Psoas muscle (tissue), 8 donors: ENCODE measurements around the gene VPS72. TPM values are rescaled to one million over a fixed set of nuclear protein-coding genes. Genes with fewer than 3 reads are reported as not detected.
A peak's percentile ranks its signal among the peaks of the same experiment; 100 is the strongest.

Experiments used
- ATAC-seq, 4 donors: fragments of 200-7000 bp; cut with Tn5 transposase; one replicate each; pipeline ENCODE4 v1.9.1; 2020; ENCODE audit warnings: moderate library complexity in 3 of 4, mild to moderate bottlenecking in 2 of 4
- DNase-seq, 2 donors: peaks; one replicate each; pipeline ENCODE4 v3.0.0-alpha.2; 2020
- H3K27ac ChIP-seq: fragments of 200-600 bp; one replicate; pipeline ENCODE4 v1.8.0; 2022
- H3K27me3 ChIP-seq, 3 donors: fragments of 200-600 bp in 1 of 3; one replicate each; pipeline versions ENCODE4 v1.6.1 to v1.8.0; 2013 to 2022; ENCODE audit warnings: low read length in 2 of 3, mild to moderate bottlenecking in 2 of 3, moderate library complexity in 1 of 3; ENCODE audit not compliant: insufficient read depth in 3 of 3
- H3K36me3 ChIP-seq, 2 donors: fragments of 200-600 bp in 1 of 2; one replicate each; pipeline versions ENCODE4 v1.6.1 to v1.8.0; 2013 to 2022; ENCODE audit warnings: low read depth in 1 of 2, mild to moderate bottlenecking in 1 of 2, moderate library complexity in 1 of 2; ENCODE audit not compliant: insufficient read depth in 1 of 2
- H3K4me1 ChIP-seq: fragments of 200-600 bp; one replicate; pipeline ENCODE4 v1.8.0; 2022
- H3K4me3 ChIP-seq: fragments of 200-600 bp; one replicate; pipeline ENCODE4 v1.8.0; 2022; ENCODE audit warnings: mild to moderate bottlenecking
- H3K9me3 ChIP-seq: fragments of 200-600 bp; one replicate; pipeline ENCODE4 v1.8.0; 2022
- CTCF ChIP-seq: fragments of 200-600 bp; IDR thresholded peaks from one replicate; pipeline ENCODE4 v1.8.0; 2022; ENCODE audit warnings: antibody characterized with exemption
- WGBS, 3 donors: extraction: QIAGEN DNeasy Blood & Tissue Kit; methylation state at CpG; one replicate each; pipeline versions ENCODE4 v1.1.6 to v1.1.7; 2013; 5-methylcytosine and 5-hydroxymethylcytosine counted together
- intact Hi-C, 2 donors: fragments of 100-400 bp; cut with DNase I; formaldehyde crosslinking; loops; one replicate each; pipeline versions ENCODE4 v1.11.0 to v1.14.2; 2022
- polyA plus RNA-seq, 3 donors: library from polyadenylated mRNA; stranded (reverse); fragments of 200-250 nt; gene quantifications; one replicate each; pipeline ENCODE4 v1.2.3, GENCODE V29; 2013
- total RNA-seq, 4 donors: library from RNA; stranded (reverse); fragmentation: NEBNext Ultra II Directional in 2 of 4; extraction: Animal tissue kit (Norgen Biotek cat#: 25700) in 2 of 4; gene quantifications; one replicate each; pipeline versions ENCODE4 v1.2.1 to v1.2.4, GENCODE V29; 2021 to 2023
- donor health status: healthy with polysubstance abuse.
- donor health status: DM: no; HTN: no; CAD: no; lungs with moderate emphysema.
- donor health status: Bipolar disorder and iron deficiency.
- donor health status: healthy.
- donor health status: DM: yes; HTN: yes; CAD: no.
- donor health status: DM: no; HTN: no; CAD: no.
- donor health status: DM: no; HTN: no; CAD: no.
- donor health status: DM: yes; HTN: yes; CAD: no.

The VPS72 gene
- total and polyA plus RNA-seq, 7 donors, result 30.8 to 112 (median 66.0) TPM

- H3K4me1 ChIP-seq, result peaks cover 54% of the 10 kb centered on the region
- WGBS, 3 donors, result 12 to 18% (median 12%) methylated on average over 3 to 5 of the region's 5 CpGs
- no peak for ATAC-seq
Observed at GRCh38 chr1:151143986-151144385, 46.0 kb downstream of the VPS72 start.

GRCh38 chr1:151143057-151143435 lies 47.0 kb downstream of the VPS72 start:
- WGBS, 3 donors, result 12 to 24% (median 21%) methylated on average over 7 of the region's 7 CpGs
- Histone ChIP-seq H3K9me3 (no peaks in the 10 kb centered on the region), H3K4me3 (peak overlapping the region; percentile 76), H3K36me3 (peaks cover 0 to 29% of the 10 kb centered on the region in 2 donors), H3K4me1 (peaks cover 48% of the 10 kb centered on the region), H3K27me3 (no peaks in the 10 kb centered on the region), H3K27ac (peak overlapping the region; percentile 89)
- peak; percentile 20 for TF ChIP-seq CTCF
- ATAC-seq (peak; percentile 36 to 59 (median 42)), DNase-seq (peak in 1 of 2 donors; percentile 80)
- intact Hi-C loops, result no loop called here

More at GRCh38 chr1:151143986-151144385, 46.0 kb downstream of the VPS72 start:
- Histone ChIP-seq H3K27me3 (no peaks in the 10 kb centered on the region), H3K9me3 (no peaks in the 10 kb centered on the region), H3K4me3 (peak overlapping the region; percentile 76), H3K36me3 (peaks cover 0 to 20% of the 10 kb centered on the region in 2 donors), H3K27ac (peak overlapping the region; percentile 89)
- TF ChIP-seq CTCF, result no peak
- no peak for DNase-seq
- intact Hi-C loops, result no loop called here

- H3K4me3 ChIP-seq, result peak overlapping the region; percentile 76
- intact Hi-C loops, result no loop called here
- ATAC-seq (peak; percentile 74 to 79 (median 76)), DNase-seq (peak; percentile 68 to 94)
- peak overlapping the region; percentile 89 for H3K27ac ChIP-seq
- no peaks in the 10 kb centered on the region for H3K27me3 ChIP-seq
- no peaks in the 10 kb centered on the region for H3K9me3 ChIP-seq
- 20 to 37% (median 31%) methylated on average over 5 of the region's 5 CpGs for WGBS, 3 donors
- peaks cover 43% of the 10 kb centered on the region for H3K4me1 ChIP-seq
- no peak for TF ChIP-seq CTCF
- H3K36me3 ChIP-seq, result peaks cover 0 to 35% of the 10 kb centered on the region in 2 donors
Observed at GRCh38 chr1:151142411-151143056, 47.5 kb downstream of the VPS72 start.

GRCh38 chr1:151137789-151138188 lies 52.2 kb downstream of the VPS72 start:
- Histone ChIP-seq H3K4me3 (no peak overlapping the region), H3K27ac (no peak overlapping the region), H3K36me3 (peaks cover 0 to 82% of the 10 kb centered on the region in 2 donors), H3K4me1 (peaks cover 17% of the 10 kb centered on the region), H3K27me3 (no peaks in the 10 kb centered on the region), H3K9me3 (no peaks in the 10 kb centered on the region)
- no peak for TF ChIP-seq CTCF
- intact Hi-C loops, result no loop called here
- DNase-seq (no peak), ATAC-seq (no peak)
- 89 to 92% (median 92%) methylated on average over 6 to 7 of the region's 7 CpGs for WGBS, 3 donors
